HT-29 (cell line): ENCODE data around the gene GPSM1. TPM values are rescaled to one million over a fixed set of nuclear protein-coding genes. Genes with fewer than 3 reads are reported as not detected.

Experiments
- DNase-seq: peaks from one replicate; pipeline ENCODE4 v3.0.0-alpha.2; 2015; ENCODE audit warnings: low spot score
- total RNA-seq: library from RNA; depleted of rRNA; stranded (reverse); fragments of >200 nt; shearing (Covaris generic); gene quantifications from 2 replicates; pipeline ENCODE4 v1.2.3, GENCODE V29; 2014

The GPSM1 gene
- total RNA-seq, 1 experiment from 2014 or later, result 1.4 TPM

DNA sequence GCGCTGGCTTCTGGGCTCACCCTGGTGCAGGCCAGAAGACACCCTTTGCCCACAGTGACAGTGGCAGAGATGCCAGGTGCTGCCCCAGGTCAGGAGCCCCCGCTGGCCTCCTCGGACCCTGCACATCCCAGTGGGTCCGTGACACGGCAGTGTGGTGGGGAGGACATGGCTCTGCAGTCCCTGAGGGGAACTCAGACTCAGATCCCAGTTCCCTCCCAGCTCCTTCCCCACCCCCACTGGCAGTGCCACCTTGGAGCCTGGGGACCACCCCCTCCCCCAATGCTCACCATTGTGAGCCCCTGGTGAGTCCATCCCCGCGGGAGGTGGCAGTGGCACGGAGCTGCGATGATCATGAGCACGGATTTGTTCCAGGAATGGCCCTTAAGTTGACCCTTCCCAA is 22.9 kb upstream of the GPSM1 start:
- no peak for DNase-seq

- DNase-seq, result no peak
Measured at GRCh38 chr9:136304981-136305380, 22.4 kb upstream of the GPSM1 start.

DNA sequence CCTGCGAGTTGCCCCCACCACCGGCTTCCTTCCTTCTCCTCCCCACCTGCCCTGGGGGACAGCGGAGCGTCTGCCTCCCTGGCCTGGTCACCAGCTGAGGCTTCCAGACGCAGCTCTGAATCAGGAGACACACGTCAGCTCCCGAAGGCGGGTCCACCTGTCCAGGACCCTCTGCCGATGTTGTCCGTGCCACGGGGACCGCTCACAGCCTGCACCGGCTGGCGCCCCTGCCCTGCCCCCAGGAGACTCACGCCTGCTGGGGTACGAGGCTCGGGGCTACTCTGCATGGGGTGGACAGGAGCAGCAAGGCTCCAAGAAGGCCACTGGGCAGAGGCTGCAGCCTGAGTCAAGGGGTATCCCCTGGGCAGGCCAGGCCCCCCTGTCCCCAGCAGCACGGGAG is 21.5 kb upstream of the GPSM1 start:
- DNase-seq, result no peak

DNA sequence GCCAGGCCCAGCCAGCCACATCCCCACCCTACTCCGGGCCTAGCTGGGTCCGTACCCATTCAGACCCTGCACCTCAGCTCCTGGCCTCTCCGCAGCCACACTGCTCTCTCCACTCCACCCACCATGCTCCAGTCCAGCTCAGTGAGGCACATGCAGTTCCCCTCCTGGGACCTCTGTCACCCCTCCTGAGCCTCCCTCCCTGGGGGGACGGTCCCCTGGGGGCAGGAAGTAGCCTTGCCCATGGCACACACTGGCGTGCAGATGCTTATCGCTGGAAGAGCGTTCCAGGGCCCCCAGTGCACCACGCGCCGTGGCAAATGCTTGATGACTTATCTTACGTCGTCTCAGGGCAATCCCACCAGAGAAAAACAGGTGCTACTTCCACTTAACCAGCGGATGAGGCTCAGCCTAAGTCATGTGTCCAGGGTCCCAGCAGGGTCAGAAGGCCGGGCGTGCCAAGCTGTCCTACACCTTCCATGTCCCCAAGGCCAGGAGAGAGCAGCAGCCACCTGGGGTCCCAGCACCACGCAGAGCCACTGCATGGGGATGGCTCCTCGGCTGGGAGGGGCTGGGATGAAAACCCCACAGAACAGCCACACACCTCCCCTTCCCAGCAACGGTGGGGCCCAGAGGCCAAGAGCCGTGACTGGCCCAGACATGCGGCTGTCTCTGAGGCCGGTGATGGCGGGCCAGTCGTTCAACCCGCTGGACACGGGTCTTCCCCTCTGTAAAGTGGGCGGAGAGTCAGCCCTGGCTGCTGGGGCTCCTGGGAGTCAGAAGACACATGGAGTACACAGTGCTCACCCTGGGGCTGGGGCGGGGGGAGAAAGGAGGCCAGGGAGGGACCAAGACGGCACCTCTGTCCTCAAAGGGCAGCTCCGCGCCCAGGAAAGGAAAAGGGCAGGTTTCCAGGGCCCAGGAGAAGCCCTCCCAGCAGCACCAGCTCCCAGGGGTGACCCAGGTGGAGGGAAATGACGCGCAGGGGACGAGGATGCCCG is 20.8 kb upstream of the GPSM1 start:
- no peak for DNase-seq

GRCh38 chr9:136307215-136307750 is 20.1 kb upstream of the GPSM1 start:
- DNase-seq, result no peak

DNA sequence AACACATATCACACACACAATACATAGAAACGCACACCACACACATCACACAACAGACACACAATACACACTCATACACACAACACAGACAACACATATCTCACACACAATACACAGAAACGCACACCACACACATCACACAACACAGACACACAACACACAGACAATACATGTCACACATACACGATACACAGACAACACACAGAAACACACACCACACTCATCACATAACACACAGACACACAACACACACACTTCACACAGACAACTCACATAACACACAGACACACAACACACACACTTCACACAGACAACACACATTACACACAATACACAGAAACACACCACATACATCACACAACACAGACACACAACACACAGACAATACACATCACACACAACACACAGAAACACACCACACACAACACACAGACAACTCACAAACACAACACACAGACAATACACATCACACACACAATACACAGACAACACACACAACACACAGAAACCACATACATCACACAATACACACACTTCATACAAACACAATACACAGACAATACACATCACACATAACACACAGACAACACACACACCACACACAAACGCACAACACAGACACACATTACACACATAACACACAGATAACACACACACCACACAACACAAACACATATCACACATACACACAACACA is 19.2 kb upstream of the GPSM1 start:
- no peak for DNase-seq

GRCh38 chr9:136308702-136309053 is 18.7 kb upstream of the GPSM1 start:
- DNase-seq, result no peak

DNA sequence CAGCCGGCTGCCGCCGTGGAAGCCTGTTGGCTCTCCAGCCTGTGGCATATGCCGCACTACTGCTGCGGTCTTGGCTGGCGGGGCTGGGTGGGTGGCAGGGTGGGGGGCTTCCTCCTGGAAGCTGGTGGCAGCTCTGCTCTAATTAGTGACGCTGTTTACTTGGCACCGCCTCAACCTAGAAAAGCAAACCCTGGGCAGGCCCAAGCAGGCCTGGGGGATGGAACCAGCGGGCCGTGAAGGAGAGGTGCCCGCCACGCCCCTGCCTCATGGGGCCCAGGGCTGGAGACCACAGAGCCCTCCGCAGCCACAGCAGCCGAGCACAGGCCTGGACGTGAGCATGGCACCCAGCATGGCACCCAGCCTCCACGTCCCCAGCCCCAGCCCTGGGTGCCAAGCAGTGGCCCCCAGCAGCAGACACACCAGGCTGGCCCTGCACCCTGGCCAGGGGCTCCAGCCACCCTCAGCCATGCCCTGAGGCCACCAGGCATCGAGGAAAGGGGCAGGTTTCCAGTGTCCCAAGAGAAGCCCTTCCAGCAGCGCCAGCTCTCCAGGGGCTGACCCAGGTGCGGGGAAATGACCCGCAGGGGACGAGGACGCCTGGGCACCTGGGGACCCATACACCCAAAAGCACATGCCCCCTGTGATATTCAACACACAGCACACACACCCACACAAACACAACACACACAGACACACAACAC is 18.1 kb upstream of the GPSM1 start:
- no peak for DNase-seq

GRCh38 chr9:136309806-136310220 is 17.5 kb upstream of the GPSM1 start:
- DNase-seq, result no peak

GRCh38 chr9:136310273-136311030 is 16.9 kb upstream of the GPSM1 start:
- no peak for DNase-seq

DNA sequence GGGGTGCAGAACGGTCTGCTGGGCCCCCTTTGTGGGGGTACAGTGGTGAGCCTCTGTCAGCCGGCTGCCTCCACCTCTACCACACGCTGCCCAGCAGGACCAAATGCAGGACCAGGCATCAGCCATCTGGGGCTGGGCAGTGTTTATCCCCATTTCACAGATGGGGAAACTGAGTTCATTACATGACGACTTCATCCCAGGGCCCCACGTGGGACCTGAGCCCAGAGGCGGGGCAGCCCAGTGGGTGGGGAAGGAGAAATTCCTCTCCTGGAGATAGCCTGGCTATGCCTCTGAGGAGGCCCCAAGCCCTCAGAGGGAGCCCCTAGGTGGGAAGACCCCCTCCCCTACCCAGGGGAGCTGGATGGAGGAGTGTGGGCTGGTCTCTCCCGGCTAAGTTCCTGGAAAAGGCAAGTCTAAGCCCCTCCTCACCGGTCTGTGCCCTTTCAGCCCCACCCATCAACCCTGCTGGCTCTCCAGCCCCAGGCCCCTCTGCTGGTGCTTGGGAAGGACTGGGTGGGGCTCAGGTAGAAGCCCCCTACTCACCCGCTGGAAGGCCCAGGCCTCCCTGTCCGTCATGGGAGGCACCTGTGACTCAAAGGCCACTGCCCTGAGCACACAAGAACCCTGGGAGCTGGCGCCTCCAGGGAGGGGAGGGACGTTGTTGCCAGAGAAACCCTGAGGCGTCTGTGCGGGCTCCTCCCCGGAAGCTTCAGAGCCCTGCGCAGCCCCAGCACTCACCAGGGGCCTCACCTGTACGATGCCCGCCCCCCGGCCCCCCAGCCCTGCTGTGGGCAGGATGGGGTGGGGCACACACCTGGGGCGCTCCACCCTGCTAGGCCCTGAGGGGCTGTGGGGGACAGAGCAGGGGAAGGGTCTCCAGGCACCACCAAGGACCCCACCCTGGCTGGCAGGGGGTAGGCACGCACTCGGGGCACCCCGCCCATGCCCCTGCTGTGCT is 16.0 kb upstream of the GPSM1 start:
- DNase-seq, result peak; percentile 82

DNA sequence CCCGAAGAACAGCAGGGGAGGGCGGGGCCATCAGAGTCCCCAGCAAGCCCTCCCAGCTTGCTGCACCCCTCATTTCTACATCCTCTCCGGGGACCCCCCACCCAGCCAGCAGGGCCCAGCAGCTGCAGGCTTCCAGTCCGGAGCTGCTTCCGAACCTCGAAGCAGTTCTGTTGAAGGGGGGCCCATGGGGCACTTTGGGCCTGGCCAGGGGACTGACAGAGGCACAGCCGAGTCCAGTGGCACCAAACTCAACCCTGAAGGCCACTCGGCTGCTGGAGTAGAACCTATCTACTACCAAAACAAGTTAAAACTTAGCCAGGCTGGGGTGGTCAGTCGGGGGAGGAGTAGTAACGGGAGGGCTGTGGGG is 15.3 kb upstream of the GPSM1 start:
- no peak for DNase-seq

DNA sequence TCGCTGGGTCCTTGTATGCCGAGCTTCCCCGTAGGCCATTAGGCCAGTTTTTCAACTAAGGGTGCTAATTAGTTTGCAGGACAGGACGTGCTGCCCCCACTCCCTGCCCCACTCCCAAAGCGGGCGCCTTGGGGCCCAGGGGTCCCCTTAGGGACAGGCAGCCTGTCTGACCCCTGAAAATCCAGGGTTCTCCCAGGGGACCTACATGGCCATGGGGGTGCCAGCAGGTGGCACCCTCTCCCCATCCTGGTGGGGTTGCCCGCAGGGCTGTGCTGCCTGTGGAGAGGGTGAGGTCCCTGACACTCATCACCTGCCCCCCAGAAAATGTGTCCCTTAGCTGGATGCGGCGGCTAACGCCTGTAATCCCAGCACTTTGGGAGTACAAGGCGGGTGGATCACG is 14.9 kb upstream of the GPSM1 start:
- DNase-seq, result peak; percentile 65

DNA sequence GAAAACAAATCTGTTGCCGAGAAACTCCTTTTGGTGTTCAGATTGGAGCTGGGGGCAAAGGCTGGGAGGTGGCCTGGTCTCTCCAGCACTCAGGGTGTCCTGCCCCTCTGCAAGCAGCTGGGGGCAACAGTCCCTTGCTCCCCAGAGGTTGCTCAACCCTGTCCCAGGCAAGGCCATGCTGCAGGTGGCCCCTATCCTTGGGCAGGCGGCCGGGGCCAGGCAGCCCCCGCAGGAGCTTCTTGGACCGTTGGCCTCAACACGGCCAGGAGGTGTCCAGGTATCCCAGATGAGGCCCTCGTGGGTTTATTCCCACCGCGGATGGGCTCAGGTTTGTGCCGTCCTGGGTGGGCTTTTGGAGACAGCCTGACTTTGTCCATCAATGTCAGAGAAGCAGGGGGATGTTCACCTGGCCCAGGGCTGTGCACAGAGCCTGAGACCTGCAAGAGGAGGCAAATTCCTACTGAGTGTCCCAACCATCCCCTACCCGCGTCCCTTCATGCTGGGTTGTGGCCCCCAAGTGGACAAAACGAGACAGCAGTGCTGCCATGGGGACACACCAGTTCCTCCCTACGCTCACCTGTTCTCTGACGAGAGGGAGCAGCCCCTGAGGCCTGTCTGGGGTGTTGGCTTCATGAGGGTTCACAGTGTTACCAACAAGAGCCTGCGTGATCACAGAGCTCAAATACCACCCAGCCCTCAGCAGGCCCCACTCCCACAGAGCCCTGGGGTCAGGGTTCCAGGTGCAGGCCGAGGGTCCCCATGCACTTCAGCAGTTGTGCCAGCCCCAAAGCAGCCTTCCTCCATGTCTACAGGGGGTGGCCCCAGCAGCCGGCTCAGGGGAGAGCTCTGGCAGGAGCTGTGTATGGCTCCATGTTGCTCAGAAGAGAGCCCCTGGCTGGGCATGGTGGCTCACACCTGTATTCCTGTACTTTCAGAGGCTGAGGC is 14.0 kb upstream of the GPSM1 start:
- no peak for DNase-seq

GRCh38 chr9:136314056-136314416 is 13.3 kb upstream of the GPSM1 start:
- DNase-seq, result no peak

DNA sequence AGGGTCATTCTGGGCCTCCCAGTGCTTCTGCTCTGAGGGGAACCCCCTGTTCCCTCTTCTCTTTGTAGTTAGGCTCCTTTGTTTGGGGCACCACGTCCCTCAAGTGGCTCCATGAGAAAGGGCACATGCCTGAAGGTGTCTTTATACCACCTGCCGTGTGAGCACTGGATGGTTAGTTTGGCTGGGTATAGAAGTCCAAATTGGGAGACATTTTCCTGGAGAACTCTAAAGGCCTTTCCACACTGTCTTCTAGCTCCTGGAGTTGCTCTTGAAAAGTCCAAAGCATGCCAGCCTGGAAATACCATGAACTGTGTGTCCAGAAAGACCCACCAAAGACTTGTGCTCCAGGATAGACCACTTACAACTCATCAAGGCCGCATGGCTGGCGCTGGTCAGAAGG is 12.4 kb upstream of the GPSM1 start:
- DNase-seq, result no peak

- no peak for DNase-seq
Measured at GRCh38 chr9:136316271-136316751, 11.0 kb upstream of the GPSM1 start.

DNA sequence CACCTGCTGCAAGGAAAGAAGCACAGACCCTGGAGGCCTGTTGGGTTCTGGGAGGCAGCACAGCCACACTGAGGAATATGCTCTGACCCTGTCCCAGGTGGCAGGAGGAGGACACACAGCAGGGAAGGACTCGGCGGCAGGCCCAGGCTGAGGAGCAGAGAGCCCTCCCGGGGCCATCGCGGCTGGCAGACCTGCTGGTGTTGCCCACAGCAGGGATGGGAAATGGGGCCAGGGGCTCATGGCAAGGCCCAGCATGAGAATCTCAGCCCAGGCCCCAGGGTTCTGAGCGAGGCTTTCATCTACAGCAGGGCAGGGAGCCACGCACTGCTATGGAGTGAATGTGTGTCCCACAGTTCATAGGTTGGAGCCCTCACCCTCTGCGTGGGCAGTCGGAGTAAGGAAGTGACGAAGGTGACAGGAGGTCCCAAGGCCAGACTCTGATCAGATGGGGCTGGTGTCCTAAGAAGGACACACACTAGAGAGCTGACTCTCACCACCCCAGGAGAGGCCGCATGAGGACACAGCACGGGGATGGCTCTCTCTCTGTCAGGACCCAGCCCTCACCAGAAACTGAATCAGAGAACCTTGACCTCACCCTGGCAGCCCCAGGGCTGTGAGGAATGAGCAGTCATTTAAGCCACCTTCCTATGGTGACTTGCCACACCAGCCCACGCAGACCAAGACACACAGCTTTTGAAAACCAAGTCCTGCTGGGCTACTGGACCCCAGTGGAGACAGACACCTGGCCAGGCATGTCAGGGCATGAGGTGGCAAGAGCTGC is 10.3 kb upstream of the GPSM1 start:
- no peak for DNase-seq
